ENCODE data around the gene HOTAIR.

Gene HOTAIR

DNA sequence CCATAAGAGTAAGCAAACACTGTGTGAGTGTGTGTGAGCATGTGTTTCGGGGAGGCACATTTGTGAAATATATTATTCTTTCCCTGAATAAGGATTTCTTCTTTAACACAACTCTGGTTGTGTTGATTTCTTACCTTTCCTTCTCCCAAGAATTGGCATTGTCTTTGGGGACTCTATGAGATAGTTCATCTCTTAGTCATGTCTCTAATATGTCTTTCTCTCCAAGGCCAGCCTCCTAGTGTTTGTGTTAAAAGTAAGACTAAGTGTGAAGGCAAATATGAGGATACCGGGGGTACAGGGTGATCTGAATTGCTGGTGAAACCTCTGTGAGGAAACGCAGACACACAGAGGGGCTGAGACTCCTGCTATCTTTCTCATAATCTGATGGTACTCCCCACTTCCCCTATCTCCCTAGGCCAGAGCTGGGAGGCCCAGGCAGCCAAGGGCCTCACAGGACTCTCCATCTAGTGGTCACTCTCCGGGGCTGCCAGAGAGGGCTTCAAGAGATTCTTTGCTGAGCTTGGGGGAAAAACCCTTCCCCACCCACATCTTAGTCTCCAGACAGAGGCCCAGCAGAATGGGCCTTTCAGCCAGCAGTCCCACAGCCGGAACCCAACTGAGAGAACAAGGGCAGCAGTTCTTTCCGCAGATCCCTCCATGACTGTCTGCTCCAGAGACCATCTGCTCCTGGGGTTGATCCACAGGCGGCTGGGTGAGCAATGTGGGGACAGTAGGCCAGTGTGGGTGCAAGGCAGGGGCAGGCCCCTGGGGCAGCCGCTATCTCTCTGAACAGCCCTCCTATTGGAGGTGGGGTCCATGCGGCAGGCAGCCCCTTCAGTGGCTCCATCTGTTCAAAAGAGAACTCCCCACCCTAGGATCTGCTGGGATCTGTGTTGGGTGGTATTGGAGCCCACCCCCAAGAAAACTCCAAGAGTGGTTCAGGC lies 25.8 kb downstream of the HOTAIR start:
- TF ChIP-seq, protein P1, sequence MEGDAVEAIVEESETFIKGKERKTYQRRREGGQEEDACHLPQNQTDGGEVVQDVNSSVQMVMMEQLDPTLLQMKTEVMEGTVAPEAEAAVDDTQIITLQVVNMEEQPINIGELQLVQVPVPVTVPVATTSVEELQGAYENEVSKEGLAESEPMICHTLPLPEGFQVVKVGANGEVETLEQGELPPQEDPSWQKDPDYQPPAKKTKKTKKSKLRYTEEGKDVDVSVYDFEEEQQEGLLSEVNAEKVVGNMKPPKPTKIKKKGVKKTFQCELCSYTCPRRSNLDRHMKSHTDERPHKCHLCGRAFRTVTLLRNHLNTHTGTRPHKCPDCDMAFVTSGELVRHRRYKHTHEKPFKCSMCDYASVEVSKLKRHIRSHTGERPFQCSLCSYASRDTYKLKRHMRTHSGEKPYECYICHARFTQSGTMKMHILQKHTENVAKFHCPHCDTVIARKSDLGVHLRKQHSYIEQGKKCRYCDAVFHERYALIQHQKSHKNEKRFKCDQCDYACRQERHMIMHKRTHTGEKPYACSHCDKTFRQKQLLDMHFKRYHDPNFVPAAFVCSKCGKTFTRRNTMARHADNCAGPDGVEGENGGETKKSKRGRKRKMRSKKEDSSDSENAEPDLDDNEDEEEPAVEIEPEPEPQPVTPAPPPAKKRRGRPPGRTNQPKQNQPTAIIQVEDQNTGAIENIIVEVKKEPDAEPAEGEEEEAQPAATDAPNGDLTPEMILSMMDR (IDR thresholded peaks at IDR 0.05; ENCODE audit: extremely low read depth, missing control alignments) = no peak
- DNase-seq (ENCODE audit: low spot score) = no peak

GRCh38 chr12:53947743-53948142 lies 27.0 kb downstream of the HOTAIR start:
- no peak for DNase-seq (ENCODE audit: low spot score)
- TF ChIP-seq, protein P1 (IDR thresholded peaks at IDR 0.05; ENCODE audit: extremely low read depth, missing control alignments) = no peak

- DNase-seq (ENCODE audit: low spot score) = no peak
- TF ChIP-seq, protein P1 (IDR thresholded peaks at IDR 0.05; ENCODE audit: extremely low read depth, missing control alignments) = no peak
These were observed 29.6 kb downstream of the HOTAIR start for GRCh38 chr12:53944907-53945847.

DNA sequence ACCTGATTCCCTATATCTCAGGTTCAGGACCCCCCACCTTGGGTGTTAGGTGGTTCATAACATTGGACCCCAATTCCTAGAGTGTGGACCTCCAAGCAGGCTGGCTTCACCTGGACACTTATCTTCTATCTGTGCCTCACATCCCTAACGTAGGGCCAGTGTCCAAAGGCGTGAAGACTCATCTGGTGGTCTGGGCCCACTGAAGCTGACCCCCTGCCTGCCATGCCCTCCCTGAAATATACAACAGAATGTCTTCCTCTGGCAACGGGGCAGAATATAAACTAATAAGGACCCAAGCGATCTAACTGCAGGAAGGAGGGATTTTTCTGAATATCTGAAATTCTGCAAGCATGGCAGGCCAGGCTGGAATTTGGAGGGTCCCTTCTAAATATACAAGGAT lies 30.5 kb downstream of the HOTAIR start:
- DNase-seq (ENCODE audit: low spot score) = no peak
- TF ChIP-seq, protein P1 (IDR thresholded peaks at IDR 0.05; ENCODE audit: extremely low read depth, missing control alignments) = no peak

DNA sequence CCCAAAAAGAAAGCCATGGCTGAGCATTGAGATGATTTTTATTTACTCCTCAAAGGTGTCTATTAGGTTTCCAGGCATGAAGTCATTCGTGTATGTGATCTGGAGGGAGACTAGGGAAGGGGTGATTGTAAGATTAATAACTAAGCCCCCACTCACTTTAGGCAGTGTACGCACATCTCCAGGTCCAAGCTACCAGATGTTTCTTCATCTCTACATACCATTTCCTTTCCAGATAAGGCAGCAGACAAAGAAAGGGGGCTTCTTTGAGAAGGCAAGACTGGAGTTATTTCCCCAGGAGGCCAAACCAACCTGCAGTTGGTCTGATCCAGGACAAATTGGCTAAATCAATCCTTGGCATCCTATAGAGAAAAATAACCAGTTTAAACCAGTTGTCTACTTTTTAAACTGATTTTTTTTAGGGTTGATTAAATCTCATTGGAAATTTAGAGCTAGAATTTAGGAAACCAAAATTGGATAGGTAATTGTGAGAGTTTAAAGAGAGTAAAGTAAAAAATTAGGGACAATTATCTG lies 32.2 kb downstream of the HOTAIR start:
- TF ChIP-seq, protein P1 (IDR thresholded peaks at IDR 0.05; ENCODE audit: extremely low read depth, missing control alignments) = no peak
- DNase-seq (ENCODE audit: low spot score) = no peak

- no peak for DNase-seq (ENCODE audit: low spot score)
- TF ChIP-seq, protein P1 (IDR thresholded peaks at IDR 0.05; ENCODE audit: extremely low read depth, missing control alignments) = no peak
These were observed 33.0 kb downstream of the HOTAIR start for GRCh38 chr12:53941750-53942149.
